ENCODE results near the gene AP2B1. TPM values are rescaled to one million over a fixed set of nuclear protein-coding genes. Genes with fewer than 3 reads are reported as not detected.

The AP2B1 gene
- total RNA-seq, 1 experiment from 2014 or later, result 195 TPM

- no peak for TF ChIP-seq PRDM15 (CRISPR knock-in tag; IDR thresholded peaks at IDR 0.05)
Measured at GRCh38 chr17:35705705-35706104, 118.6 kb downstream of the AP2B1 start (continued).

- H3K27me3 Mint-ChIP-seq (ENCODE audit: low read depth), result no peaks in the 10 kb centered on the region
- POLR2A ChIA-PET, result no interaction called here
- H3K36me3 Mint-ChIP-seq, result peaks cover 30% of the 10 kb centered on the region
- no peak overlapping the region for H3K4me3 Mint-ChIP-seq
- DNase-seq (ENCODE audit: low spot score) (no peak), ATAC-seq (no peak)
- no peak overlapping the region for H3K27ac Mint-ChIP-seq
- CTCF ChIA-PET, result interaction anchor here (0.5 to 0.9 kb wide), 2 partner anchors 33 to 39 kb away, joined by 3 read pairs; no protein-coding TSS in a partner anchor
- H3K4me1 Mint-ChIP-seq, result no peaks in the 10 kb centered on the region
- no peaks in the 10 kb centered on the region for H3K9me3 Mint-ChIP-seq
- no peak for TF ChIP-seq CREB1 (CRISPR knock-in tag; IDR thresholded peaks at IDR 0.05)
- TF ChIP-seq AFF4 (CRISPR knock-in tag; IDR thresholded peaks at IDR 0.05; ENCODE audit: borderline replicate concordance), result no peak
- TF ChIP-seq OVOL2 (CRISPR knock-in tag; IDR thresholded peaks at IDR 0.05; ENCODE audit: borderline replicate concordance), result no peak
- no peak for TF ChIP-seq NR3C1 (CRISPR knock-in tag; conservative IDR thresholded peaks at IDR 0.05; ENCODE audit: low read depth)
- TF ChIP-seq NFYB (CRISPR knock-in tag; conservative IDR thresholded peaks at IDR 0.05; ENCODE audit: low read depth), result no peak
- TF ChIP-seq E2F5 (CRISPR knock-in tag; IDR thresholded peaks at IDR 0.05), result no peak
- TF ChIP-seq USF2 (CRISPR knock-in tag; IDR thresholded peaks at IDR 0.05), result no peak
- no peak for TF ChIP-seq GRHL2 (CRISPR knock-in tag; IDR thresholded peaks at IDR 0.05; ENCODE audit: insufficient replicate concordance, severe bottlenecking)
- TF ChIP-seq ZNF425 (CRISPR knock-in tag; conservative IDR thresholded peaks at IDR 0.05), result no peak
- no peak for TF ChIP-seq FOXJ3 (CRISPR knock-in tag; IDR thresholded peaks at IDR 0.05; ENCODE audit: borderline replicate concordance)
- no peak for TF ChIP-seq ATF3 (CRISPR knock-in tag; conservative IDR thresholded peaks at IDR 0.05)
- TF ChIP-seq ERG (CRISPR knock-in tag; IDR thresholded peaks at IDR 0.05), result no peak
- no peak for TF ChIP-seq USF1 (CRISPR knock-in tag; IDR thresholded peaks at IDR 0.05)
- TF ChIP-seq KAT7 (CRISPR knock-in tag; IDR thresholded peaks at IDR 0.05; ENCODE audit: borderline replicate concordance), result no peak
- TF ChIP-seq RELA (CRISPR knock-in tag; IDR thresholded peaks at IDR 0.05; ENCODE audit: borderline replicate concordance), result no peak
- no peak for TF ChIP-seq PRDM15 (CRISPR knock-in tag; IDR thresholded peaks at IDR 0.05)
- TF ChIP-seq GABPB1 (CRISPR knock-in tag; IDR thresholded peaks at IDR 0.05), result no peak
Measured at GRCh38 chr17:35708149-35708548, 121.0 kb downstream of the AP2B1 start.
